ENCODE measurements around the gene CDKAL1. TPM values are rescaled to one million over a fixed set of nuclear protein-coding genes. Genes with fewer than 3 reads are reported as not detected.
A peak's percentile ranks its signal among the peaks of the same experiment; 100 is the strongest.

The CDKAL1 gene
- total RNA-seq, 2 donors from 2014 or later, result 11.7 to 12.5 TPM

DNA sequence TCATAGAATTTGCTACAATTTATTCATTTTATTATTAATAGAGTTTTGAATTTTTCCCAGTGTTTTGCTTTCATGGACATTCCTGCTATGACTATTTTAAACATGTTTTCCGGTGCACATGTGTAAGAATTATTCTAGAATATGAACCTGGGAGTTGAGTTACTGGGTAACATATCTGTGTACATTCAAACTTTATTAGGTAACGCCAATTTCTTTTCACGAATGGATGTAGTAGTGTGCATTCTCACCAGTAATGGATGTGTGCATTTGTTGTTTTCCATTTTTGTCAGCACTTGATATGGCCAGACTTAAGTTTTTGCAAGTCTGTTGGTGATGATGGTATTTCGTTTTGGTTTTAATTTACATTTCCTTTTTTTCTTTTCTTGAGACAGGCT, 118.8 kb downstream of the CDKAL1 start:
- ATAC-seq (no peak), DNase-seq (no peak)
- intact Hi-C loops (cut with DNase I, micrococcal nuclease), result no loop called here

DNA sequence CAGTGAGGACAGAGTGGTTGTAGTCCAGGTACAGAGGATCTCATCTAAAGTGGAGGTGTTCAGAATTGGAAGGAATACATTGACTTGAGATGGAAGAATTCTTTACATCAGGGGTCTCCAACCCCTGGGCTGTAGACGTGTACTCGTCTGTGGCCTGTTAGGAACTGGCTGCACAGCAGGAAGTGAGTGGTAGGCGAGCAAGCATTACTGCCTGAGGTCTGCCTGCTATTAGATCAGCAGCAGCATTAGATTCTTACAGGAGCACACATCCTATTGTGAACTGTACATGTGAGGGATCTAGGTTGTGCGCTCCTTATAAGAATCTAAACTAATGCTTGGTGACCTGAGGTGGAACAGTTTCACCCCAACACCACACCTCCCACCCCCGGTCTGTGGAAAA, 121.1 kb downstream of the CDKAL1 start:
- intact Hi-C loops (cut with DNase I, micrococcal nuclease), result no loop called here
- no peak for ATAC-seq
- no peak for DNase-seq

DNA sequence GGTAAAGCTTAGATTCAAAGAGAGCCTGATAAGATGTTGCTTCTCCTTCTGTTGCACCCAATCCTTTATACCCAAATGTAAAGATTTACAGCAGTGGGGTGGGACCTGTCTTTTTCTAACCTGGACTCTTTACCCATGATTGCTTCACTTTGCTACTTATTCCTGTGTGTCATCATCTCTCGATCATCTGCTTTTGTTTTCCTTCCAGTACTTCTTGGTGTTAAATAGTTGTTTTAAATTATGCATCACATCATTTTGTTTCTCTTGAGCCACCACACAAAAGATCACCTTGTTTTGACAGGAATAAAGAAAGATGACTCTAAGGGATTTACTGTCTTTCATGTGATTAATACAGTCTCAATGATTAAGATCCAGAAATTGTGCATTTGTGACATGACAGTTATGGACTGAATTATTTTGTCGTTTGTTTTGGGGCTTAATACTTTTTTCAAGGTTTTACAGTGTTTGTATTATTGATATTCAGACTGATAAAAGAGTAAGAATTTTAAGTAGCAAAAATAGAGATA, 123.1 kb downstream of the CDKAL1 start:
- intact Hi-C loops (cut with DNase I, micrococcal nuclease), result no loop called here
- DNase-seq (no peak), ATAC-seq (no peak)

DNA sequence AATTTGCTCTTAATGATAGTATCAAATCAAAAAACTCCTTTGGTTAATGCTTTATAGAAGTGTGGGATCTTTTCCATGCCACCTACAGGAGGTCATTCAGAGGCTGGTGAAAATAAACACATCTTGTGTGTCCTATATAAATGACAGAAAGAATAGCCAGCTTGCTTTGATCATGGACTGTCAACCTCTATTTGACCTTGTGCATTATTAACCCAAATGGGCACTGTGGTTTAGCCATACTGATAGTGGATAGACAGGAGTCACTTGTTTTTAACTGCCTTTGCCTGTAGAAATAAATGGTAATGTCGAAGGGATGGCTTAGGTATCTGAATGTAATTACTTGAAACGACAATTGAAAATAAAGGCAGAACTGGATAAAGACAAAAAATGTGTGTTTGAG, 123.8 kb downstream of the CDKAL1 start:
- intact Hi-C loops (cut with DNase I, micrococcal nuclease), result no loop called here
- ATAC-seq (no peak), DNase-seq (no peak)

DNA sequence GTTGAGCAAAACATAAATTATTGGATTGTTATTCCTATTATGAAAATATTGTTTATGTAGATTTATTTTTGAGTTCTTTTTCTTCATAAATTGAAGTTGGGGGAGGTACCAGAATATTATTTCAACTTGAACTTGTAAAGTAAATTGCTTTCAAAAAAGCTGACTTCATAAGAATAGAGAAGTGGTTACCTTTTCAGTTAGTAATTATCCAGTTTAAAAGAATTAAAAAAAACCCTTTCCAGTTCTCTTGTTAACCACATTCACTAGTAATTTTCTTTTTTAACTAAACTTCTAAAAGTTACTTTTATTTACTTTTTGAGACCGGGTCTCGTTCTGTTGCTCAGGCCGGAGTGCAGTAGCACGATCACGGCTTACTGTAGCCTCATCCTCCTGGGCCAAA, 124.3 kb downstream of the CDKAL1 start:
- intact Hi-C loops (cut with DNase I, micrococcal nuclease), result no loop called here
- DNase-seq (no peak), ATAC-seq (no peak)

DNA sequence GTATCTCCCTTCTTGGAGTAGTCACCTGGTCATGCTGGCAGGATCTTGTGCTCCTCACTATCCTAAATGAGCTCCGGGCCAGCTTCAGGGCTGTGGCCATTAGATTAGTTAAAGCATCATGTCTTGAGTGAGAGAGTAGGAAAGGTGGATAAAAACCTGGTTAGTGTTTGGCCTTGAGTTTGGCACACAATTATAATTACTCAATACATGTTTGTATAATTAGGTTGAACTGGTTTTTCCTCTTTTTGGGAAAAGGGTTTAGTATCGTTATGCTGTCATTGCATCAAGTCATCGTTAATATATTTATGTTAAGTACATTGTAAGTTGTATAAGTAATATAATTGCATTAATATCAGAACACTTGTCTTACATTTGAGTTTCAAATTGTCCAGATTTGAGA, 126.3 kb downstream of the CDKAL1 start:
- intact Hi-C loops (cut with DNase I, micrococcal nuclease), result no loop called here
- ATAC-seq, result no peak
- no peak for DNase-seq

DNA sequence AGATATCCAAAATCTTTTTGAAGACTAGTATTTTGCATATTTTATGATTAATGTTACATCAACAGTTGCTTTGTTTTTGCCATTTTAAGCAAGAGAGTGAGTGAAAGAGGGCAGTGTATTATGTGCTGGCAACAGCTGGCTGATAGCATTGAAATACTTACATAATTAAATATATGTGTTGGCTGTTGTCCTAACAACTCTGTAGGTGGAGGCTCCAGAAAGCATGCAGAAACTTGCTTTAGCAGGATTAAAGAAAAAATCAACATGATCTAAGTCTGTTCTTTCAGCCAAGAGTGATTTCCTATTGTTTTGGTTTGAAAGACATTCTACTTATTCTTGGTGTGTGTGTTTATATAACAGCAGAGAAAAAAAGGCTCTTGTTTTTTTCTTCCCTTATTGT, 127.5 kb downstream of the CDKAL1 start:
- DNase-seq, result no peak
- ATAC-seq, result peak; percentile 43
- intact Hi-C loops (cut with DNase I, micrococcal nuclease), result no loop called here

DNA sequence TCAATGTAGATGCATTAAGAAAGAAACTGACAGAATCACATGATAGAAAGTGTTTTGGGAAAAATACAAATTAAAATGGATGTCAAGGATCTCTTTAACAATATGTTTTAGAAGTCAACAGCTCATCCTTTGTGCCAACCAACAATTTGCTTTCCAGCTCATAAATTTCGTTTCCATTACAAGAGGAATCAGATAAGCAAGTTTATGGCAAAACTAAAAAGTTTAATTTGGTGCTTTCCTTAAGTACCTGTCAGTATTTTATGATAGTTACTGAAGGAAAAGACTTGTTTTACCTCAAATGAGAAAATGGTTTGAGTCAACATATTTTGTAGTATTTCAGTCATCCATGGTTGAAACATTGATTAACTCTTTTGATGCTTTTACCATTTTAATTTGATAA, 130.0 kb downstream of the CDKAL1 start:
- intact Hi-C loops (cut with DNase I, micrococcal nuclease), result no loop called here
- ATAC-seq (no peak), DNase-seq (no peak)

DNA sequence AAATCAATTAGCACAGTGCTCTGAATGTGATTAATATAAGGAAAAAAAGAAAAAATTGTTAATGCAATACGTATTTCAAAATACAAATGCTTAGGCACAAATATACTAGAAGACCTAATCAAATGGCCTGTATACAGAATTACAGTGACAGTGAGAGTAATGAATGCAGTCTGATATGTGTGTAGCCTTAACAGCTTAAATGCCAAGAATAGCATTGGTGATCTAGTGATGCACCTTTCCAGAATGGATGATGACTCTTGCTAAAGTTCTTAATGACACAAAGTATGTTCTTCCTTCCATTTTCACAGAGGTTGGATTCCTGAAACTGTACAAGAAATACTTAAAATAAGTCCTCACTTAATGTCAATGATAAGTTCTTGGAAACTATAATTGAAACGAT, 131.0 kb downstream of the CDKAL1 start:
- intact Hi-C loops (cut with DNase I, micrococcal nuclease), result no loop called here
- no peak for DNase-seq
- ATAC-seq, result no peak

DNA sequence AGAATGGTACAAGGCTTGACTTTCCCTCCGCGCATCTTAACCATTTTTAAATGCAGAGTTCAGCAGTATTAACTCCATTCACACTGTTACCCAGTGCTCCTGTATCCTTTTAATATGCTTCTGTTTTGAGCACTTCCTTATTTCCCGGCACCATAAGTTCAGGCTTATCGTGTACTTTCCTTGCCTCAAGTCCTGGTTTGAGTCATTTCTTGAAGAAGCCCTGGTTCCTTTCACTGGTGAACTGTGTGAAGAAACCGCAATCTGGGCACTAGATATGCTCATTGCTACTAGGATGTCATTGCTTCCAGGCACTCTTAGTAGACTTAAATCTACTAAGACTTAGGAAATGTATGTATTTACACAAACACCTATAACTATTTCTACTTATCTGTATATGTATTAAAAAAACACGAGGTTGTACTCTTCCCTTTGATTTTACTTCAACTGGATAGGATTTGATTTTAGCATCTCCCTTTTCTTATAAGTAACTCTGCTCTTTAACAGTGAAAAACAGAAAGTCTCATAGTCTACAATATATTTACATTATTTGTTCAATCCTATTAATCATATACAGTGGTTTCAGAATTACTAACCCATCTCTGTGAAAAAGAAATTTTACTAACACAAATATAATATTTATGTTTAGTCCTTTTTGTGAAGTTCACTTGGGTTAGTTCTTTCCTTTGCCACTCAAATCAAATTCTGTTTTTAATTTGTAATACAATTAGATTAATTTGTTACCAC, 135.5 kb downstream of the CDKAL1 start:
- intact Hi-C loops (cut with DNase I, micrococcal nuclease), result no loop called here
- no peak for DNase-seq
- no peak for ATAC-seq

DNA sequence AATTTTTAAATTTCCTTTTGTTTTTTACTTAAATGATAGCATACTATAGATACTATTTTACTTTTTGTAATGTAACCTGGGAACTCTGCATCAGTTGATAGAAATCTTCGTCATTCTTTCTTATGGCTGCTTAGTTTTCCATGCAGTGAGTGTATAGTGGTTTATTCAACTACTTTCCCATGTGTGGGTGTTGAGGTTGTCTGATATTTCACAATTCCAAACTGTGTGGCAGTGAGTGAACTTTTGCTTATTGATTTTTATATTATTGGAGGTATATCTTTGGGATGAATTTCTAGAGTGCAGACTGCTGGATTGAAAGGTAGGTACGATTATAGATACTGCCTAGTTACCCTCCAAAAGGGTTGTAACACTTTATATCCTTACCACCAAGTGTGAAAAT, 136.5 kb downstream of the CDKAL1 start:
- no peak for DNase-seq
- no peak for ATAC-seq
- intact Hi-C loops (cut with DNase I, micrococcal nuclease), result no loop called here

DNA sequence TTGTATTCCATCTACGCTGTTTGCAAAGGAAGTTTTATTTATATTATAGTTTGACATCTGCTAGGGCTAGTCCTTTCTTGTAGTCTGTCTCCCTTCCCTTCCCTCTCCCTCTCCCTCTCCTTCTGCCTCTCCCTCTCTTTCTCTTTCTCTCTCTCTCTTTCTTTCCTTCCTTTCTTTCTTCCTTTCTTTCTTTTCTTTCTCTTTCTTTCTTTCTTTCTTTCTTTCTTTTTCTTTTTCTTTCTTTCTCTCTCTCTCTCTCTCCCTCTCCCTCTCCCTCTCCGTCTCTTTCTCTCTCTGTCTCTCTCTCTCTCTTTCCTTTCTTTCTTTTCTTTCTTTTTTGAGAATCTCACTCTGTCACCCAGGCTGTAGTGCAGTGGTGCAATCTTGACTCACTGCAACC, 137.8 kb downstream of the CDKAL1 start:
- intact Hi-C loops (cut with DNase I, micrococcal nuclease), result no loop called here
- ATAC-seq (no peak), DNase-seq (no peak)

DNA sequence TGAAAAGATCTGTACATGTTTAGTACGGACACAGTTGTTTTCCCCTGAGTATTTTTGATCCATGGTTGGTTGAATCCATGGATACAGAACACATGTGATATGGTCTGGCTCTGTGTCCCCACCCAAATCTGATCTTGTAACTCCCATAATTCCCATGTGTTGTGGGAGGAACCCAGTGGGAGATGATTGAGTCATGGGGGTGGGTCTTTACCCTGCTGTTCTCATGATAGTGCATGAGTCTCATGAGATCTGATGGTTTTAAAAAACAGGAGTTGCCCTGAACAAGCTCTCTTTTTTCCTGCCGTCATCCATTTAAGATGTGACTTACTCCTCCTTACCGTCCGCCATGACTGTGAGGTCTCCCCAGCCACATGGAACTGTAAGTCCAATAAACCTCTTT, 139.2 kb downstream of the CDKAL1 start:
- intact Hi-C loops (cut with DNase I, micrococcal nuclease), result no loop called here
- ATAC-seq (no peak), DNase-seq (no peak)

DNA sequence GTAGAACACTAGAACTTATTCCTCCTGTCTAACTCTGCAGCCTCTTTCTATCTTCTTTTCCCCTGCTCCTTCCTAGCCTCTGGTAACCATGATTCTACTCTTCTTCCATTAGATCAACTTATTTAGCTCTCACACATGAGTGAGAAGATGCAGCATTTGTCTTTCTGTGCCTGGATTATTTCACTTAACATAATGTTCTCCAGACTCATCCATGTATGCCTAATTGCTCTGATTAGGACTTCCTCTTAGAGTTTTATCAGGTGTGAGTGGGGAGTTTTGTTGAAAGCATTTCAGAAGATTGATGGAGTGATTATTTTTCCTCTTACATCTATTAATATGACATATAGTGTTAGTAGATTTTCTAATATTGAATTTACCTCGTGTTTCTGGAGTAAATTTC, 140.4 kb downstream of the CDKAL1 start:
- intact Hi-C loops (cut with DNase I, micrococcal nuclease), result no loop called here
- DNase-seq, result no peak
- ATAC-seq, result no peak

DNA sequence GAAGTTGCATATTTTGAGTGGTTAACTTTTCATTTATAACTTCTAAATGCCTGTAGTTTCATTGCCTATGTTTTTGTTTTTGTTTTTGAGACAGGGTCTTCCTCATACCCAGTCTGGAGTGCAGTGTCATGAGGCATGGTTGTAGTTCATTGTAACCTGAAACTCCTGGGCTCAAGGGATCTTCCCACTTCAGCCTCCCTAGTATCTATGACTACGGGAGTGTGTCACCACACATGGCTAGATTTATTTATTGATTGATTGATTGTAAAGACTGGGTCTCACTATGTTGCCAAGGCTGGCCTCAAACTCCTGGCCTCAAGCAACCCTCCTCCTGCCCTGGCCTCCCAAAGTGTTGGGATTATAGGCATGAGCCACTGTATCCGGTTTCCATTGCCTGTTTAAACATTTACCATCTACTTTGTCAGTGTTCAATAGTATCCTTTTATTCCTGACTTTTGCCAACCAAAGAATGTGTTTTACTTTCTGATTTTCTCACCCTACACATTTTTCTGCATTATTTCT, 144.6 kb downstream of the CDKAL1 start:
- no peak for DNase-seq
- intact Hi-C loops (cut with DNase I, micrococcal nuclease), result no loop called here
- ATAC-seq, result no peak

DNA sequence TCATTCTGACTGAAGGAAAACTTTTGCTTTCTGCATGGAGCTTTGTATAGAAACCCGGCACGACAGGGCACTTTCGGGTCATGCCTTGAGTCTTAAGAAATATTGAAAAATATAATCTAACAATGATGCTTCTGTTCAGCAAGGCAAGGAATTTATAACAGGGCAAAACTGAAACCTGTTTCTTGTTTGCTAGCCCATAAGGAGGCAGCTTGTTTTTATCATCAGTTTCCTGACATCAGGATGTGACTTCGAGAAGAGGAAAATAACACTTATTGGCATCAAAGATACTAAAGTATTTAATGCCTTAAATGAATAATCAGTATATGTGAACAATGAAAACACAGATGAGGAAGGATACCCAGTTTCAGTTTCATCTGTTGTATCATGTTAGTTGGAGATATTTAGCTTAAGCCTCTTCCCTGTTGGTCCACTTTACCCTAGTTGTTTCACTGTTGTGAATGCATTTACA, 146.5 kb downstream of the CDKAL1 start:
- intact Hi-C loops (cut with DNase I, micrococcal nuclease), result no loop called here
- DNase-seq, result no peak

DNA sequence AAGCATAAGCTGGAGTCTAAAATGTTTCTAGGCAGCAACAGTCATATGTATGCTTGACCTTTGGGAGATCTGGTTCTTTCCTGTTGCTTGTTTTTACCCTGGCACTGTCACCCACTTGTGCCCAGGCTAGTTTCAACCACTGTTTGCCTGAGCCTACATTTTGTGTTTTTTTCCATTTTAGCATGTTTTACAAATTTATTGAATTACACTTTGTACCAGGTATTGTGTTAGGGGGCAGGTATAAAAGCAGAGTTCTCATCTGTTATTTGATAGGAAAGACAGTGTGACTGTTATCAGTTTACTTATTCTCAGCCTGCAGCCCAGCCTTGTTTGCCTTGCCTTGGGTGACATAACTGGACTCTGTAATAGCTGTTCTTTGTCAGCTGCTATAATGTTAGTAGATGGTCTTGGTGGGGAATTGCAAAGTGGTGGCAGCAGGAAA, 147.0 kb downstream of the CDKAL1 start:
- intact Hi-C loops (cut with DNase I, micrococcal nuclease), result no loop called here
- DNase-seq (no peak), ATAC-seq (peak; percentile 46)

More for the DNA sequence above, 146.5 kb downstream of the CDKAL1 start:
- peak; percentile 22 for ATAC-seq

DNA sequence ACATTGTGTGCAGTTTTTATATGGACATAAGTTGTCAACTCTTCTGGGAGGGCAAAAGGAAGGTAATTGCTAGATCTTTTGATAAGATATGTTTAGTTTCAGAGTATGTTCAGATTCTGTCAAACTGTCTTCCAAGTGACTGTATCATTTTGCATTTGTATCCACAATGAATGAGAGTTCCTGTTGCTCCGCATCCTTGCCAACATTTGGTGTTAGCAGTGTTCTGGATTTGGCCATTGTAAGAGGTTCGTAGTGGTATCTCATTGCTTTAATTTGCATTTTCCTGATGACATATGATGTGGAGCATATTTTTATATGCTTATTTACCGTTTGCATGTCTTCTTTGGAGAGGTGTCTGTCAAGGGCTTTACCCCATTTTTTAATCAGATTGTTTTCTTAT, 150.2 kb downstream of the CDKAL1 start:
- intact Hi-C loops (cut with DNase I, micrococcal nuclease), result no loop called here
- no peak for DNase-seq
- no peak for ATAC-seq

DNA sequence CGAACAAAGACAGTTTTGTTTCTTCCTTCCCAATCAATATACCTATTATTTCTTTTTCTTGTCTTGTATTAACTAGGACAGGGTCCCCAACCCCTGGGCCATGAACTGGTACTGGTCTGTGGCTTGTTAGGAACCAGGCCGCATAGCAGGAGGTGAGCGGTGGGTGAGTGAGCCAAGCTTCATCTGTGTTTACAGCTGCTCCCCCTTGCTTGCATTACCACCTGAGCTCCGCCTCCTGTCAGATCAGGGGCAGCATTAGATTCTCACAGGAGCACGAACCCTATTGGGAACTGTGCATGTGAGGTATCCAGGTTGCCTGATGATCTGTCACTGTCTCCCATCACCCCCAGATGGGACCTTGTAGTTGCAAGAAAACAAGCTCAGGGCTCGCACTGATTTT, 151.9 kb downstream of the CDKAL1 start:
- DNase-seq (no peak), ATAC-seq (no peak)
- intact Hi-C loops (cut with DNase I, micrococcal nuclease), result no loop called here

DNA sequence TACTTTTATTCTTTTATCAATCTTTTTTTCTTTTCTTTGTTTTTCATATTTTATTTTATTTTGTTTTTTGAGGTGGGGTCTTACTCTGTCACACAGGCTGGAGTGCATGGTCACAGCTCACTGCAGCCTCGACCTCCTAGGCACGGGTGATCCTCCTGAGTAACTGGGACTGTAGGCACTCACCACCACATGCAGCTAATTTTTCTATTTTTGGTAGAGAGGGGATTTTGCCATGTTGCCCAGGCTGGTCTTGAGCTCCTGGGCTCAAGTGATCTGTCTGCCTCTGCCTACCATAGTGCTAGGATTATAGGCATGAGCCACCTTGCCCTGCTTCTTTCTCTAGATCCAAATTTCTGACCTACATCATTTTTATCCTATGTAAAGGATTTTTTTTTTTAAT, 153.2 kb downstream of the CDKAL1 start:
- ATAC-seq (no peak), DNase-seq (no peak)
- intact Hi-C loops (cut with DNase I, micrococcal nuclease), result no loop called here
